Gastroesophageal sphincter (tissue), 4 donors: ENCODE data around the gene ZNF383. TPM values are rescaled to one million over a fixed set of nuclear protein-coding genes. Genes with fewer than 3 reads are reported as not detected.
"Not testable (repeated sequence)": the region's sequence is repeated elsewhere in the genome, so short reads cannot be mapped to it uniquely, and the experiment has no call there.

Experiments
- ATAC-seq: fragments of 150-250 bp; one replicate; pipeline ENCODE4 v1.9.1; 2016; ENCODE audit warnings: mild to moderate bottlenecking, moderate library complexity
- H3K27ac ChIP-seq, 4 donors: fragments of 200-600 bp; sonication (generic) in 3 of 4; 1 replicate in 3 of 4; 2 replicates in 1 of 4; pipeline ENCODE4 v1.5.1; 2016 to 2019
- H3K27me3 ChIP-seq: fragments of 200-600 bp; sonication (generic); one replicate; pipeline ENCODE4 v1.5.1; 2019
- H3K36me3 ChIP-seq, 2 donors: fragments of 200-600 bp; sonication (generic); one replicate each; pipeline ENCODE4 v1.5.1; 2019; ENCODE audit warnings: control low read depth in 1 of 2
- H3K4me1 ChIP-seq, 3 donors: fragments of 200-600 bp; sonication (generic); 1 replicate in 2 of 3; 2 replicates in 1 of 3; pipeline ENCODE4 v1.5.1; 2016 to 2019; ENCODE audit warnings: control low read depth in 2 of 3
- H3K4me3 ChIP-seq, 2 donors: fragments of 200-600 bp; sonication (generic); one replicate each; pipeline ENCODE4 v1.5.1; 2019; ENCODE audit warnings: mild to moderate bottlenecking in 1 of 2, moderate library complexity in 1 of 2
- H3K9me3 ChIP-seq, 3 donors: fragments of 200-600 bp; sonication (generic); one replicate each; pipeline ENCODE4 v1.5.1; 2017 to 2019; ENCODE audit warnings: control low read depth in 2 of 3
- EP300 ChIP-seq: sonication (generic); formaldehyde crosslinking; IDR thresholded peaks from one replicate; pipeline ENCODE4 v1.6.1; 2017; ENCODE audit warnings: antibody characterized with exemption, mild to moderate bottlenecking
- POLR2A ChIP-seq, 2 donors: fragments of 450-650 bp; IDR thresholded peaks; one replicate each; pipeline ENCODE4 v1.6.1; 2017; ENCODE audit warnings: antibody characterized with exemption in 2 of 2, mild to moderate bottlenecking in 2 of 2, moderate library complexity in 1 of 2
- POLR2AphosphoS5 ChIP-seq: sonication (generic); formaldehyde crosslinking; IDR thresholded peaks from one replicate; pipeline ENCODE4 v1.6.1; 2017; ENCODE audit warnings: antibody characterized with exemption
- WGBS, 2 donors: methylation state at CpG; one replicate each; pipeline ENCODE4 v1.1.5; 2018; ENCODE audit warnings: low coverage in 1 of 2; 5-methylcytosine and 5-hydroxymethylcytosine counted together
- total RNA-seq, 4 donors: library from RNA; depleted of rRNA; stranded (reverse); fragments of >200 nt; gene quantifications; one replicate each; pipeline ENCODE4 v1.1.0, GENCODE V29; 2016
- TF ChIP-seq, protein P1 (sequence below), 4 experiments: fragments of 200-600 bp in 2 of 4; fragments of 450-650 bp in 2 of 4; sonication (generic) in 1 of 4; IDR thresholded peaks; one replicate each; pipeline ENCODE4 v1.5.1; 2017 to 2019; ENCODE audit warnings: antibody characterized with exemption in 4 of 4, mild to moderate bottlenecking in 2 of 4, moderate library complexity in 2 of 4

The ZNF383 gene
- 10 to 100 TPM in 3 of 4 donors, 1 to 10 TPM in 1; 7.9 to 15.3 (median 10.9) TPM for total RNA-seq

DNA sequence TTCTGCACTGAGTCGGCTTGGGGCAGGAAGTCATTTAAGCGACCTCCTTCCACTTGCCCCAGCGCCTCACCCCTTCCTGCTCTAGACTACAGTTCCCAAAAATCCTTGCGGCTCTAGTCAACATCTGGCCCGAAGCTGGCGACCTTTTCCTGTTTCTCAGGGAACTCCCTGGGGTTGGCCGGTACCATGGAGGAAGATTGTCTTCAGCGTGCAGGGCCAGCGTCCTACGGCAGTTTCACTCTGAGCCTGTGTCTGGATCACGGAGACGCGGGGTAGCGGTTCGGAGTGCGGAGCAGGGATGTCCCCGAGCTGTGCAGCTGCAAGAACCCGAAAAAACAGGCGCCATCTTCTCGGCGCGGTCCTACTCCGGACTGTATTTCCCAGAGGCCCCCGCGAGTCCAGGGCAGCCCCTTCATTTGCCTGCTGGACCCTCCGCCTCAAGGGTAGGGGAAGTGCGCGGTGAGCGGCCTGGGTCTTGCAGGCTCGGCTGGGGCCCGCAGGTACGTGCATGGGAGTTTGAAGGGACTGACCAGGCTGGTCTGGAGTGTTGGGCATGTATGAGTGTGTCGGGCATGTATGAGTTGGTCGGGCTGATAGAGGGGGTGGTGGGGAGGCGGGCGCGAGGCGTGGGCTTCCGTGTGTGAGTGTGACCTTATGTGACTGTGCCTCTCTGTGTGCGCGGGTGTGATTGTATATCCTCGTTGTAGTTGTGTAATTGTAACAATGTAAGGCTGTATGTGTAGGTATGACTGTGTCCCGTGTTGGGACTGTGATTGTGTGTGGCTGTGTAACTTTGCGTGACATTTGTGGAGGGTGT lies at the start of gene ZNF383:
Gene ZNF383 (plus strand): TSS at position 440 of the 817 bp plus-strand sequence. CDS start 12,240 bp downstream, outside the sequence.
- peak; percentile 97 for ATAC-seq
- 0 to 1% methylated on average over 8 to 19 of the region's 44 CpGs for WGBS, 2 donors
- Histone ChIP-seq H3K27ac (peak within 1 kb of the TSS; percentile 51 to 94 (median 89)), H3K27me3 (no peaks in the 10 kb centered on the region), H3K36me3 (peaks cover 0 to 30% of the 10 kb centered on the region in 2 donors), H3K4me1 (peaks cover 0 to 26% (median 5%) of the 10 kb centered on the region in 3 donors), H3K9me3 (no peaks in the 10 kb centered on the region), H3K4me3 (peak within 1 kb of the TSS; percentile 70)
- TF ChIP-seq POLR2AphosphoS5 (peak; percentile 42), POLR2A (IDR thresholded peaks at IDR 0.05) (peak; percentile 22 to 45), EP300 (no peak)
- TF ChIP-seq, protein P1, sequence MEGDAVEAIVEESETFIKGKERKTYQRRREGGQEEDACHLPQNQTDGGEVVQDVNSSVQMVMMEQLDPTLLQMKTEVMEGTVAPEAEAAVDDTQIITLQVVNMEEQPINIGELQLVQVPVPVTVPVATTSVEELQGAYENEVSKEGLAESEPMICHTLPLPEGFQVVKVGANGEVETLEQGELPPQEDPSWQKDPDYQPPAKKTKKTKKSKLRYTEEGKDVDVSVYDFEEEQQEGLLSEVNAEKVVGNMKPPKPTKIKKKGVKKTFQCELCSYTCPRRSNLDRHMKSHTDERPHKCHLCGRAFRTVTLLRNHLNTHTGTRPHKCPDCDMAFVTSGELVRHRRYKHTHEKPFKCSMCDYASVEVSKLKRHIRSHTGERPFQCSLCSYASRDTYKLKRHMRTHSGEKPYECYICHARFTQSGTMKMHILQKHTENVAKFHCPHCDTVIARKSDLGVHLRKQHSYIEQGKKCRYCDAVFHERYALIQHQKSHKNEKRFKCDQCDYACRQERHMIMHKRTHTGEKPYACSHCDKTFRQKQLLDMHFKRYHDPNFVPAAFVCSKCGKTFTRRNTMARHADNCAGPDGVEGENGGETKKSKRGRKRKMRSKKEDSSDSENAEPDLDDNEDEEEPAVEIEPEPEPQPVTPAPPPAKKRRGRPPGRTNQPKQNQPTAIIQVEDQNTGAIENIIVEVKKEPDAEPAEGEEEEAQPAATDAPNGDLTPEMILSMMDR (IDR thresholded peaks at IDR 0.05): peak in 1 of 4 experiments; percentile 6

DNA sequence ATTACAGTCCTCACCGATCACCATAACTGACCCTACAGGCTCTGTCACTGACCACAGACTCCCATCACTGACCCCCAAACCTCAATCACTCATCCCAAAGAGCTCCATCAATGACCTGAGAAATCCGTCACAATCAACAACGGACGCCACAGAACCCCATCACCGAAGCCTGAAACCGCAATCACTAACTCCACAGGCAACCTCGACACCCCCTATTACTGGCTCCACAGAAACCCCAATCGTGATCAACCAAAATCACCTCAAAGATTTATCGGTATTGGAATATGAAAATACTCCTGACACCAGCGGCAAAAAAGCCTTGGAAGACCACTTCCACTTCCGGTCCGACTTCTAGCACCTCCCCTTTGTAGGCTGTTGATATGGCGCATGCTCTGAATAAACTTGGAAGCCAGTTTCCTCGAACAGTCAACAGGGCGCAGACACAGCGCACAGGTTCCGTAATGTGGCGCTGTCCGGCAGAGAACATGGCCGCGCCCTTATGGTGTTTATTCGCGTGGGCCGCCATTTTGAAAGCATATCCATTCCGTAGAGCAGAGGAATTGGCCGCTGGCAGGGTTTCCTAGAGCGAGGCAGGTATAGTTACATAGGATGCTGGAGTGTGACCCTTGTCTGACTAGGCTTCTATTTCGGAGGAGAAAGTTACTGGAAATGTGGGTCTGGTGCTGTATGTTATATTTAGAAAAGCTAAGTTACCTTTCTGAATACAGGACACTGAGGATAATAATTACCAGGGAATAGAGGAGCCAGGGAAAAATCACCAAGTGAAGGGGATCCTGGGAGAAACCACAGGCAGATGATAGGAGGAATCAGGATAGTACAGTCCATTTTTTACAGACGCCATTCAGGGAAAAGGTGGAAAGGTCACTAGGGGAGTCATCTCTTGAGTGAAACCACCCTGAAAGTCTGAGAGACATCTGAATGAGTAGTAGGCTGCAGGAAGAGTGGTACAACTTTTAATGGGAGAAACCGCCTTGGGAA lies 45.3 kb upstream of the ZNF383 start, which contains the start of gene ZNF585A:
Gene ZNF585A (minus strand): TSS at position 328 of the 999 bp plus-strand sequence. CDS start 2,785 bp downstream, outside the sequence.
- H3K4me3 ChIP-seq: peak within 1 kb of the TSS; percentile 59 to 74
- 0 to 11% methylated on average over 8 to 12 of the region's 30 CpGs for WGBS, 2 donors
- H3K36me3 ChIP-seq: peaks cover 6 to 32% of the 10 kb centered on the region in 2 donors

GRCh38 chr19:37186071-37186470 lies 31.9 kb upstream of the ZNF383 start:
- H3K9me3 ChIP-seq: peaks cover 5 to 99% (median 9%) of the 10 kb centered on the region in 3 donors
- H3K36me3 ChIP-seq: peaks cover 24 to 90% of the 10 kb centered on the region in 2 donors
- 95 to 100% methylated on average over 2 to 4 of the region's 4 CpGs for WGBS, 2 donors

More for the DNA sequence above, 45.3 kb upstream of the ZNF383 start, which contains the start of gene ZNF585A:
- Histone ChIP-seq H3K9me3 (peaks cover 0 to 15% (median 0%) of the 10 kb centered on the region in 3 donors), H3K4me1 (peaks cover 0 to 10% (median 0%) of the 10 kb centered on the region in 3 donors), H3K27ac (peak within 1 kb of the TSS; percentile 29 to 79 (median 76)), H3K27me3 (no peaks in the 10 kb centered on the region)
- no peak for TF ChIP-seq POLR2A (IDR thresholded peaks at IDR 0.05)
- TF ChIP-seq EP300: no peak
- TF ChIP-seq, protein P1 (IDR thresholded peaks at IDR 0.05): peak in 1 of 4 experiments; percentile 52
- peak; percentile 75 for TF ChIP-seq POLR2AphosphoS5
- ATAC-seq: peak; percentile 100

DNA sequence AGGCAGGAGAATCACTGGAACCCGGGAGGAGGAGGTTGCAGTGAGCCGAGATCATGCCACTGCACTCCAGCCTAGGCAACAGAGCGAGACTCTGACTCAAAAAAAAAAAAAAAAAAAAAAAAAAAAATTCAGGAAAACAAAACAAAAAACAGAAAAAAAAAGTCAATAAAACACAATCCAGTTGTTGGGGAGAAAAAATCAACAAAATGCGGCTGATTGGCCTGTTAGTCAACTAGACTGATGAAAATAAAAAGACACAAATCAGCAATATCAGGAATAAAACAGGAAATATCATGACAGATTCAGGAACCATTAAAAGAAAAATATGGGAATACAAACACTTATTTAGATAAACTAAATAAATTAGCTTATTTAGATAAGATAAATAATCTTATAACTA lies 22.8 kb upstream of the ZNF383 start:
- H3K4me3 ChIP-seq, H3K4me1 ChIP-seq, ATAC-seq, H3K27ac ChIP-seq, H3K27me3 ChIP-seq: not testable (repeated sequence)
- peaks cover 0 to 93% (median 0%) of the 10 kb centered on the region in 3 donors for H3K9me3 ChIP-seq
- 100% methylated on average over 1 of the region's 4 CpGs; no CpG with 5 or more reads in 1 of the 2 donors for WGBS, 2 donors
- peaks cover 0 to 100% of the 10 kb centered on the region in 2 donors for H3K36me3 ChIP-seq

More at GRCh38 chr19:37186071-37186470, 31.9 kb upstream of the ZNF383 start:
- not testable (repeated sequence) for H3K27ac ChIP-seq, ATAC-seq, H3K4me3 ChIP-seq, H3K4me1 ChIP-seq, H3K27me3 ChIP-seq

GRCh38 chr19:37197115-37197514 lies 20.9 kb upstream of the ZNF383 start:
- not testable (repeated sequence) for H3K4me1 ChIP-seq, ATAC-seq, H3K27ac ChIP-seq, H3K27me3 ChIP-seq, H3K4me3 ChIP-seq
- peaks cover 0 to 81% (median 0%) of the 10 kb centered on the region in 3 donors for H3K9me3 ChIP-seq
- H3K36me3 ChIP-seq: peaks cover 0 to 100% of the 10 kb centered on the region in 2 donors
- WGBS, 2 donors: 97 to 100% methylated on average over 4 to 5 of the region's 5 CpGs

DNA sequence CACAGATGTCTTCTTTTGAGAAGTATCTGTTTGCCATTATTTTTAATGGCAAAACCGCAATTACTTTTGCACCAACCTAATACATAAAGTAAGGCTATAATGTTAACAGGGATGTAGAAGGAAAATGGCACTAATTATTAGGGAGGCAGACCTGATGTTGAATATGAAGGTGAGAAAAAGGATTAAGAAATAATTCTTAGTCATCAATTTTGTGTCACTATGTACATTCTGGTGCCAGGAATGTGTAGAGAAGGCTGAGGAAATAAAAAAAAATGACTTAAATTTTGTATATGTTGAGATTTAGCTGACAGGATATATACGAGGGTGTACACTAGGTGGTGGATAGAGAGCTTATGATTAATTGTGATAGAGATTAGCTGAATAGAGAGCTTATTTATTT lies 20.2 kb upstream of the ZNF383 start:
- 68 to 71% methylated on average over 2 of the region's 2 CpGs for WGBS, 2 donors
- ATAC-seq: no peak
- Histone ChIP-seq H3K27me3 (no peaks in the 10 kb centered on the region), H3K4me1 (no peaks in the 10 kb centered on the region), H3K4me3 (no peak overlapping the region), H3K27ac (no peak overlapping the region), H3K9me3 (peaks cover 0 to 74% (median 0%) of the 10 kb centered on the region in 3 donors), H3K36me3 (peaks cover 0 to 100% of the 10 kb centered on the region in 2 donors)
- TF ChIP-seq POLR2A (IDR thresholded peaks at IDR 0.05) (no peak), POLR2AphosphoS5 (no peak), EP300 (no peak)
- TF ChIP-seq, protein P1 (IDR thresholded peaks at IDR 0.05): no peak
